Endothelial cell of umbilical vein (primary cell): ENCODE measurements around the gene TMEM255A. TPM values are rescaled to one million over a fixed set of nuclear protein-coding genes. Genes with fewer than 3 reads are reported as not detected.

ENCODE experiments used
- BruUV-seq: library from RNA; stranded (reverse); fragments of 400-500 nt; replicated peaks from 2 replicates; lab custom pipeline; 2021; lab: Mats Ljungman, UMichigan
- CTCF ChIA-PET: fragments of 300-600, 350-600 bp; sonication (Branson Sonifier 250); formaldehyde crosslinking; loops from one replicate; lab custom pipeline; 2021; ENCODE audit warnings: antibody characterized with exemption, inconsistent platforms; lab: Charles Lee
- POLR2A ChIA-PET: fragments of 300-600, 350-600 bp; sonication (Branson Sonifier 250); formaldehyde crosslinking; loops from one replicate; lab custom pipeline; 2021; ENCODE audit warnings: antibody characterized with exemption, inconsistent platforms; lab: Charles Lee
- DNase-seq: peaks from one replicate; pipeline ENCODE4 v3.0.0-alpha.2; 2011; ENCODE audit warnings: low read depth, low spot score
- FAIRE-seq: peaks from 2 replicates; lab custom pipeline; 2011; peaks lifted over from hg19 to GRCh38; lab: Jason Lieb, UNC
- H2AFZ ChIP-seq: 2 replicates; pipeline ENCODE4 v1.6.0; 2012; ENCODE audit warnings: low read depth, low read length, control low read depth, inconsistent platforms
- H3K27ac ChIP-seq: 2 replicates; pipeline ENCODE4 v1.5.1; 2011; ENCODE audit warnings: low read depth, mild to moderate bottlenecking, control low read depth, low read length, moderate library complexity; ENCODE audit not compliant: insufficient read depth
- H3K27me3 ChIP-seq, 2 experiments: 2 replicates each; pipeline versions ENCODE4 v1.6.0 to v1.6.1; 2011; ENCODE audit warnings: low read length in 2 of 2, mixed read lengths in 1 of 2; ENCODE audit not compliant: control insufficient read depth in 2 of 2, insufficient read depth in 2 of 2
- H3K36me3 ChIP-seq, 2 experiments: 2 replicates in 1 of 2; 3 replicates in 1 of 2; pipeline ENCODE4 v1.5.1; 2011; ENCODE audit warnings: low read length in 2 of 2, mild to moderate bottlenecking in 1 of 2, moderate library complexity in 1 of 2; ENCODE audit not compliant: control insufficient read depth in 2 of 2, insufficient read depth in 2 of 2; ENCODE audit errors: extremely low read depth in 1 of 2
- H3K4me1 ChIP-seq: 3 replicates; pipeline ENCODE4 v1.5.1; 2011; ENCODE audit warnings: mild to moderate bottlenecking, low read length; ENCODE audit not compliant: control insufficient read depth, insufficient read depth; ENCODE audit errors: extremely low read depth
- H3K4me2 ChIP-seq: 2 replicates; pipeline ENCODE4 v1.6.1; 2011; ENCODE audit warnings: low read length, control low read depth, mixed read lengths; ENCODE audit not compliant: insufficient read depth
- H3K4me3 ChIP-seq, 3 experiments: fragments of 200-600 bp in 1 of 3; sonication (generic), shearing (Covaris generic) in 1 of 3; replicated peaks in 1 of 3; 2 replicates each; pipeline ENCODE4 v1.5.1; 2011 to 2016; ENCODE audit warnings: control low read depth in 3 of 3, low read length in 3 of 3, mild to moderate bottlenecking in 2 of 3, inconsistent platforms in 1 of 3, low read depth in 1 of 3, moderate library complexity in 1 of 3; ENCODE audit not compliant: insufficient read depth in 1 of 3
- H3K79me2 ChIP-seq: 2 replicates; pipeline ENCODE4 v1.6.0; 2012; ENCODE audit warnings: low read length, inconsistent platforms; ENCODE audit not compliant: control insufficient read depth, insufficient read depth
- H3K9ac ChIP-seq: replicated peaks from 2 replicates; pipeline ENCODE3; 2011; ENCODE audit warnings: low read length, control low read depth; ENCODE audit not compliant: insufficient read depth; ENCODE audit errors: extremely low read depth
- H3K9me1 ChIP-seq: replicated peaks from 3 replicates; pipeline ENCODE4 v1.6.0; 2011; ENCODE audit warnings: mild to moderate bottlenecking, low read length; ENCODE audit not compliant: control insufficient read depth, insufficient read depth; ENCODE audit errors: extremely low read depth
- H3K9me3 ChIP-seq: replicated peaks from 2 replicates; pipeline ENCODE4 v1.5.1; 2012; ENCODE audit warnings: low read length, inconsistent platforms; ENCODE audit not compliant: control insufficient read depth, insufficient read depth
- H4K20me1 ChIP-seq: replicated peaks from 2 replicates; pipeline ENCODE3; 2011; ENCODE audit warnings: mild to moderate bottlenecking, low read length; ENCODE audit not compliant: control insufficient read depth, insufficient read depth; ENCODE audit errors: extremely low read depth
- EZH2 ChIP-seq: IDR thresholded peaks from 2 replicates; pipeline ENCODE4 v1.6.1; 2012; ENCODE audit warnings: borderline replicate concordance, low read depth, mild to moderate bottlenecking, moderate library complexity, low read length, inconsistent platforms; ENCODE audit not compliant: severe bottlenecking
- FOS ChIP-seq: IDR thresholded peaks from 2 replicates; pipeline ENCODE4 v1.6.1; 2011; ENCODE audit warnings: mild to moderate bottlenecking, low read length, moderate library complexity, borderline replicate concordance; ENCODE audit not compliant: insufficient read depth
- GATA2 ChIP-seq: IDR thresholded peaks from 2 replicates; pipeline ENCODE4 v1.7.0; 2011; ENCODE audit warnings: low read depth, mild to moderate bottlenecking, moderate library complexity, mixed read lengths, low read length; ENCODE audit not compliant: insufficient read length, insufficient read depth
- JUN ChIP-seq: IDR thresholded peaks from 2 replicates; pipeline ENCODE4 v1.6.1; 2011; ENCODE audit warnings: borderline replicate concordance, low read depth; ENCODE audit not compliant: insufficient read length, insufficient read depth
- MYC ChIP-seq: IDR thresholded peaks from one replicate; pipeline ENCODE4 v1.6.1; 2011; ENCODE audit warnings: mild to moderate bottlenecking, low read depth, low read length
- POLR2A ChIP-seq: IDR thresholded peaks from 2 replicates; pipeline ENCODE4 v1.6.1; 2012; ENCODE audit warnings: low read depth, mild to moderate bottlenecking, control low read depth, low read length
- POLR2AphosphoS5 ChIP-seq: IDR thresholded peaks from 2 replicates; pipeline ENCODE4 v1.6.1; 2012; ENCODE audit warnings: low read depth, mild to moderate bottlenecking, control low read depth, low read length, moderate library complexity; ENCODE audit not compliant: insufficient read depth
- dilution Hi-C: fragments of 300-500 bp; cut with MboI; formaldehyde crosslinking; loops from one replicate; pipeline ENCODE4 v1.15.0; 2019; ENCODE audit warnings: low sequenced_read_pairs; ENCODE audit not compliant: extremely low pct_ligation_motif_present
- intact Hi-C: fragments of 100-400 bp; cut with micrococcal nuclease; formaldehyde crosslinking; loops from one replicate; pipeline ENCODE4 v1.10.0; 2022
- polyA plus RNA-seq, 4 experiments: library from polyadenylated mRNA; depleted of rRNA in 3 of 4; stranded (reverse) in 3 of 4; unstranded in 1 of 4; fragments of >200 nt; gene quantifications; 2 replicates each; pipeline versions ENCODE4 v1.2.1 to v1.2.3, GENCODE V29; 2011 to 2012; ENCODE audit warnings: missing spikeins in 1 of 4
- total RNA-seq: library from RNA; stranded (reverse); gene quantifications from 2 replicates; pipeline ENCODE4 v1.2.3, GENCODE V29; 2021
- TF ChIP-seq, protein P1 (sequence below), 2 donors: IDR thresholded peaks; 1 replicate in 1 of 2; 2 replicates in 1 of 2; pipeline ENCODE4 v1.5.1; 2011; ENCODE audit warnings: low read length in 2 of 2, mild to moderate bottlenecking in 2 of 2, moderate library complexity in 2 of 2, control low read depth in 1 of 2, inconsistent platforms in 1 of 2, low read depth in 1 of 2; ENCODE audit not compliant: insufficient read depth in 1 of 2; ENCODE audit errors: extremely low read depth in 1 of 2
- TF ChIP-seq, protein P2 (sequence below): IDR thresholded peaks from 2 replicates; pipeline ENCODE4 v1.6.1; 2011; ENCODE audit not compliant: insufficient read depth, insufficient read length

Gene TMEM255A
- total and polyA plus RNA-seq, 2 donors (not counting 3 experiments of a cell fraction or from before 2014, with no cell fraction given), result not detected

DNA sequence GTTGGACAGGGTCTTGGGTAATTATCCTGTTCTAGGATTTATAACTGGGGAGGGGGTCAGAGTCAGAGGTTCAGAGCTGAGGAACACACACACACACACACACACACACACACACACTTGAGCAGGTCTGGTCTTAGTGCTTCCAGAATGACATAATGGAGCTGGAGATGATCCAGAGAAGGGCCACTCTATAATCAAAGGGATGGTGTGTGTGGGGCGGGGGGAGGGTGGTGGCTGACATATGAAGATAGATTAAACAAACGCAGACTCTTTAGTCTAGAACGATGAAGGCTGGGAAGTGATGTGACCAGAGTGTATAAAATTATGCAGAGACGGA is 434 bp upstream of the TMEM255A start:
- no peaks in the 10 kb centered on the region for H3K79me2 ChIP-seq
- no peak for FAIRE-seq
- no peak overlapping the region for H3K4me2 ChIP-seq
- POLR2A ChIA-PET, result no interaction called here
- H3K36me3 ChIP-seq, result no peaks in the 10 kb centered on the region
- H3K4me1 ChIP-seq, result no peaks in the 10 kb centered on the region
- H3K9ac ChIP-seq, result no peak overlapping the region
- no peaks in the 10 kb centered on the region for H3K9me3 ChIP-seq
- no peaks in the 10 kb centered on the region for H4K20me1 ChIP-seq
- CTCF ChIA-PET, result no interaction called here
- H2AFZ ChIP-seq, result no peak overlapping the region
- BruUV-seq, result no TSS peak
- dilution Hi-C loops, result no loop called here
- H3K9me1 ChIP-seq, result no peaks in the 10 kb centered on the region
- intact Hi-C loops, result no loop called here
- no peak overlapping the region for H3K27ac ChIP-seq
- H3K27me3 ChIP-seq, result peaks cover 38 to 48% of the 10 kb centered on the region in 2 experiments
- no peak for DNase-seq
- H3K4me3 ChIP-seq, result no peak overlapping the region
- TF ChIP-seq GATA2 (no peak), POLR2AphosphoS5 (no peak), JUN (no peak), POLR2A (no peak), EZH2 (no peak), MYC (no peak), FOS (no peak)
- TF ChIP-seq, protein P1, sequence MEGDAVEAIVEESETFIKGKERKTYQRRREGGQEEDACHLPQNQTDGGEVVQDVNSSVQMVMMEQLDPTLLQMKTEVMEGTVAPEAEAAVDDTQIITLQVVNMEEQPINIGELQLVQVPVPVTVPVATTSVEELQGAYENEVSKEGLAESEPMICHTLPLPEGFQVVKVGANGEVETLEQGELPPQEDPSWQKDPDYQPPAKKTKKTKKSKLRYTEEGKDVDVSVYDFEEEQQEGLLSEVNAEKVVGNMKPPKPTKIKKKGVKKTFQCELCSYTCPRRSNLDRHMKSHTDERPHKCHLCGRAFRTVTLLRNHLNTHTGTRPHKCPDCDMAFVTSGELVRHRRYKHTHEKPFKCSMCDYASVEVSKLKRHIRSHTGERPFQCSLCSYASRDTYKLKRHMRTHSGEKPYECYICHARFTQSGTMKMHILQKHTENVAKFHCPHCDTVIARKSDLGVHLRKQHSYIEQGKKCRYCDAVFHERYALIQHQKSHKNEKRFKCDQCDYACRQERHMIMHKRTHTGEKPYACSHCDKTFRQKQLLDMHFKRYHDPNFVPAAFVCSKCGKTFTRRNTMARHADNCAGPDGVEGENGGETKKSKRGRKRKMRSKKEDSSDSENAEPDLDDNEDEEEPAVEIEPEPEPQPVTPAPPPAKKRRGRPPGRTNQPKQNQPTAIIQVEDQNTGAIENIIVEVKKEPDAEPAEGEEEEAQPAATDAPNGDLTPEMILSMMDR (IDR thresholded peaks at IDR 0.05; ENCODE audit: extremely low read depth in 1 of 2, insufficient read depth in 1 of 2, low read depth in 1 of 2, low read length in 2 of 2), result no peak
- TF ChIP-seq, protein P2, sequence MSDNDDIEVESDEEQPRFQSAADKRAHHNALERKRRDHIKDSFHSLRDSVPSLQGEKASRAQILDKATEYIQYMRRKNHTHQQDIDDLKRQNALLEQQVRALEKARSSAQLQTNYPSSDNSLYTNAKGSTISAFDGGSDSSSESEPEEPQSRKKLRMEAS, result no peak
